KMS-11 (cell line): Measurements from ENCODE around the gene CALR.

Experiments
- H2AFZ ChIP-seq: fragments of 200-600 bp; sonication (generic); 2 replicates; pipeline ENCODE4 v1.6.1; 2016; ENCODE audit warnings: antibody characterized with exemption, mixed run types, low read depth
- H3K27ac ChIP-seq: fragments of 200-600 bp; sonication (generic); 2 replicates; pipeline ENCODE4 v1.6.1; 2016; ENCODE audit warnings: mild to moderate bottlenecking, mixed run types
- H3K27me3 ChIP-seq: fragments of 200-600 bp; sonication (generic); 2 replicates; pipeline ENCODE4 v1.6.1; 2017; ENCODE audit warnings: mild to moderate bottlenecking, low read depth, mixed run types, moderate library complexity; ENCODE audit not compliant: insufficient read depth
- H3K36me3 ChIP-seq: fragments of 200-600 bp; sonication (generic); 2 replicates; pipeline ENCODE4 v1.6.1; 2017; ENCODE audit warnings: mild to moderate bottlenecking, mixed run types; ENCODE audit not compliant: insufficient read depth
- H3K4me1 ChIP-seq: fragments of 200-600 bp; sonication (generic); 2 replicates; pipeline ENCODE4 v1.6.1; 2016; ENCODE audit warnings: mild to moderate bottlenecking, low read depth, mixed run types; ENCODE audit not compliant: poor library complexity, severe bottlenecking
- H3K4me2 ChIP-seq: fragments of 200-600 bp; sonication (generic); 2 replicates; pipeline ENCODE4 v1.7.0; 2016; ENCODE audit warnings: mild to moderate bottlenecking, mixed run types
- H3K4me3 ChIP-seq: fragments of 200-600 bp; sonication (generic); IDR thresholded peaks from 2 replicates; pipeline ENCODE4 v1.6.1; 2017; ENCODE audit warnings: low read depth, low read length, mixed read lengths; ENCODE audit not compliant: insufficient read depth
- H3K79me2 ChIP-seq: fragments of 200-600 bp; sonication (generic); 2 replicates; pipeline ENCODE4 v1.6.1; 2016; ENCODE audit warnings: low read depth, mixed run types; ENCODE audit not compliant: insufficient read depth
- H3K9ac ChIP-seq: fragments of 200-600 bp; sonication (generic); 2 replicates; pipeline ENCODE4 v1.6.1; 2016; ENCODE audit warnings: mild to moderate bottlenecking, mixed run types
- H4K20me1 ChIP-seq: fragments of 200-600 bp; sonication (generic); 2 replicates; pipeline ENCODE4 v1.6.1; 2016; ENCODE audit warnings: mild to moderate bottlenecking, mixed run types; ENCODE audit not compliant: insufficient read depth
- CTCF ChIP-seq: fragments of 200-600 bp; sonication (generic); conservative IDR thresholded peaks from 2 replicates; pipeline ENCODE4 v1.6.1; 2017; ENCODE audit warnings: low read depth, mild to moderate bottlenecking, antibody characterized with exemption, low read length, moderate library complexity, mixed read lengths

CALR gene

GRCh38 chr19:12943437-12944044 lies 5.1 kb downstream of the CALR start:
- H3K27me3 ChIP-seq = no peaks in the 10 kb centered on the region
- peaks cover 11% of the 10 kb centered on the region for H4K20me1 ChIP-seq
- H3K4me1 ChIP-seq = peaks cover 66% of the 10 kb centered on the region
- H3K4me3 ChIP-seq = no peak overlapping the region
- H3K4me2 ChIP-seq = no peak overlapping the region
- H2AFZ ChIP-seq = no peak overlapping the region
- peaks cover 37% of the 10 kb centered on the region for H3K36me3 ChIP-seq
- TF ChIP-seq CTCF = no peak
- peaks cover 58% of the 10 kb centered on the region for H3K79me2 ChIP-seq
- no peak overlapping the region for H3K9ac ChIP-seq
- no peak overlapping the region; the same call in 1 of the 2 replicates for H3K27ac ChIP-seq

GRCh38 chr19:12944104-12944674 lies 5.8 kb downstream of the CALR start:
- Histone ChIP-seq H3K4me2 (no peak overlapping the region; the same call in 1 of the 2 replicates), H3K9ac (no peak overlapping the region), H3K4me1 (peaks cover 66% of the 10 kb centered on the region), H4K20me1 (peaks cover 11% of the 10 kb centered on the region), H3K36me3 (peaks cover 36% of the 10 kb centered on the region), H3K27me3 (no peaks in the 10 kb centered on the region), H2AFZ (no peak overlapping the region), H3K79me2 (peaks cover 51% of the 10 kb centered on the region), H3K27ac (peak overlapping the region; percentile 84; the same call in 1 of the 2 replicates), H3K4me3 (no peak overlapping the region)
- no peak for TF ChIP-seq CTCF

- H3K36me3 ChIP-seq = peaks cover 25% of the 10 kb centered on the region
- TF ChIP-seq CTCF = no peak
- H2AFZ ChIP-seq = no peak within 1 kb of the TSS
- H3K4me2 ChIP-seq = peak within 1 kb of the TSS; percentile 93
- peak within 1 kb of the TSS; percentile 87 for H3K9ac ChIP-seq
- no peaks in the 10 kb centered on the region for H4K20me1 ChIP-seq
- H3K4me1 ChIP-seq = peaks cover 54% of the 10 kb centered on the region
- H3K27ac ChIP-seq = peak within 1 kb of the TSS; percentile 84
- H3K27me3 ChIP-seq = no peaks in the 10 kb centered on the region
- peaks cover 37% of the 10 kb centered on the region for H3K79me2 ChIP-seq
- no peak within 1 kb of the TSS for H3K4me3 ChIP-seq
Measured at GRCh38 chr19:12945479-12946091, 7.2 kb downstream of the CALR start, which contains the start of gene RAD23A. Gene RAD23A, plus strand, starts transcription at chr19:12945862. Its CDS starts 87 bp downstream, at chr19:12945949.

GRCh38 chr19:12946092-12946721 lies 7.8 kb downstream of the CALR start:
- TF ChIP-seq CTCF = no peak
- no peak overlapping the region for H2AFZ ChIP-seq
- H3K9ac ChIP-seq = peak overlapping the region; percentile 87
- no peaks in the 10 kb centered on the region for H4K20me1 ChIP-seq
- peak overlapping the region; percentile 84 for H3K27ac ChIP-seq
- H3K27me3 ChIP-seq = no peaks in the 10 kb centered on the region
- H3K36me3 ChIP-seq = peaks cover 19% of the 10 kb centered on the region
- peaks cover 48% of the 10 kb centered on the region for H3K4me1 ChIP-seq
- H3K4me2 ChIP-seq = peak overlapping the region; percentile 93
- no peak overlapping the region for H3K4me3 ChIP-seq
- H3K79me2 ChIP-seq = peaks cover 31% of the 10 kb centered on the region
